ENCODE measurements around the gene CD200.

DNA sequence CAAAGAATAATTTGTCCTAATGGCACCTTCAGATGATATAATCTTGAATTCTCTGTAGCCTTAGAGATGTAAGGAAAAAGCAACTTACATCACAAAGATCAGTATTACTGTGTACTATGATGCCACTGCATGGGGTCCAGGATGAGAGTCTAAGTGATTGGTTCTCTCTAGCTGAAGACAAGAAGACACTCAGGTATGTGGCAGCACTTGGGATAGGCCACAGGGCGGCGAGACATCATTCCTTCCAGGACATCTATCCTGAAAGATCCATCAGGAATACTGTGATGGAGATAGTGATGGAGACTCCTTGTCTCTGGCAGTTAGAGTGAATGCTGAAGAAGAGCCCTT, 2.5 kb downstream of the CD200 start:
- TF ChIP-seq CTCF (IDR thresholded peaks at IDR 0.05) (no peak), POLR2A (IDR thresholded peaks at IDR 0.05) (no peak)

All from heart left ventricle (tissue), 13 donors.